Adrenal gland (tissue), 12 donors: ENCODE data around the gene LMAN1L. TPM values are rescaled to one million over a fixed set of nuclear protein-coding genes. Genes with fewer than 3 reads are reported as not detected.

Experiments used
- DNase-seq, 7 donors: peaks; one replicate each; pipeline ENCODE4 v3.0.0-alpha.2; 2019 to 2020
- H3K27ac ChIP-seq, 5 donors: fragments of 200-600 bp; sonication (generic) in 4 of 5; 1 replicate in 3 of 5; 2 replicates in 2 of 5; pipeline versions ENCODE4 v1.5.1 to v1.8.0; 2016 to 2020; ENCODE audit warnings: mild to moderate bottlenecking in 1 of 5
- H3K27me3 ChIP-seq: fragments of 200-600 bp; 2 replicates; pipeline ENCODE4 v1.8.0; 2021
- H3K36me3 ChIP-seq, 2 donors: fragments of 200-600 bp; replicated peaks in 1 of 2; 1 replicate in 1 of 2; 2 replicates in 1 of 2; pipeline versions ENCODE4 v1.5.1 to v1.8.0; 2018 to 2022
- H3K4me1 ChIP-seq, 2 donors: fragments of 200-600 bp; replicated peaks in 1 of 2; 1 replicate in 1 of 2; 2 replicates in 1 of 2; pipeline versions ENCODE4 v1.5.1 to v1.8.0; 2018 to 2021
- H3K4me3 ChIP-seq, 4 donors: fragments of 200-600 bp; sonication (generic) in 3 of 4; one replicate each; pipeline ENCODE4 v1.5.1; 2016 to 2018
- H3K9me3 ChIP-seq, 3 donors: fragments of 200-600 bp; sonication (generic) in 1 of 3; replicated peaks in 1 of 3; 1 replicate in 2 of 3; 2 replicates in 1 of 3; pipeline versions ENCODE4 v1.5.1 to v1.8.0; 2016 to 2021
- POLR2A ChIP-seq, 2 donors: fragments of 450-650 bp; IDR thresholded peaks; one replicate each; pipeline ENCODE4 v1.6.1; 2017; ENCODE audit warnings: antibody characterized with exemption in 2 of 2, mild to moderate bottlenecking in 2 of 2, moderate library complexity in 1 of 2
- WGBS, 4 donors: extraction: QIAGEN DNeasy Blood & Tissue Kit in 2 of 4; methylation state at CpG; one replicate each; pipeline versions ENCODE4 v1.1.5 to v1.1.7; 2013 to 2017; 5-methylcytosine and 5-hydroxymethylcytosine counted together
- intact Hi-C, 2 donors: fragments of 100-400 bp; cut with DNase I; formaldehyde crosslinking; loops; one replicate each; pipeline versions ENCODE4 v1.14.1 to v1.15.0; 2022 to 2023
- polyA plus RNA-seq, 3 donors: library from polyadenylated mRNA; stranded (reverse); fragments of 200-250 nt in 2 of 3; fragments of 350-450 nt in 1 of 3; fragmentation: Illumina TruSeq in 1 of 3; extraction: RNeasy Lipid Tissue Mini Kit (QIAGEN cat#74804) in 1 of 3; gene quantifications; one replicate each; pipeline ENCODE4 v1.2.3, GENCODE V29; 2013 to 2014
- total RNA-seq, 9 donors: library from RNA; depleted of rRNA in 4 of 9; stranded (reverse); fragments of >200 nt in 4 of 9; fragments of 120-200 nt in 1 of 9; fragmentation: NEBNext Ultra II Directional in 1 of 9; extraction: Animal tissue kit (Norgen Biotek cat#: 25700) in 1 of 9; gene quantifications; one replicate each; pipeline versions ENCODE4 v1.1.0 to v1.2.4, GENCODE V29; 2013 to 2023
- TF ChIP-seq, protein P1 (sequence below), 6 experiments: fragments of 450-650 bp in 4 of 6; fragments of 200-600 bp in 2 of 6; sonication (generic) in 1 of 6; IDR thresholded peaks; 1 replicate in 5 of 6; 2 replicates in 1 of 6; pipeline versions ENCODE4 v1.5.1 to v1.8.0; 2016 to 2021; ENCODE audit warnings: antibody characterized with exemption in 6 of 6, mild to moderate bottlenecking in 2 of 6, moderate library complexity in 1 of 6
- donor health status: healthy with polysubstance abuse.
- donor health status: Bipolar disorder and iron deficiency.
- donor health status: DM: yes; HTN: yes; CAD: no.
- donor health status: DM: no; HTN: no; CAD: no.
- donor health status: DM: no; HTN: no; CAD: no.
- donor health status: DM: yes; HTN: yes; CAD: no.

LMAN1L gene
- total and polyA plus RNA-seq, 12 donors = 0.28 to 12.5 (median 5.1) TPM; not detected in 1

DNA sequence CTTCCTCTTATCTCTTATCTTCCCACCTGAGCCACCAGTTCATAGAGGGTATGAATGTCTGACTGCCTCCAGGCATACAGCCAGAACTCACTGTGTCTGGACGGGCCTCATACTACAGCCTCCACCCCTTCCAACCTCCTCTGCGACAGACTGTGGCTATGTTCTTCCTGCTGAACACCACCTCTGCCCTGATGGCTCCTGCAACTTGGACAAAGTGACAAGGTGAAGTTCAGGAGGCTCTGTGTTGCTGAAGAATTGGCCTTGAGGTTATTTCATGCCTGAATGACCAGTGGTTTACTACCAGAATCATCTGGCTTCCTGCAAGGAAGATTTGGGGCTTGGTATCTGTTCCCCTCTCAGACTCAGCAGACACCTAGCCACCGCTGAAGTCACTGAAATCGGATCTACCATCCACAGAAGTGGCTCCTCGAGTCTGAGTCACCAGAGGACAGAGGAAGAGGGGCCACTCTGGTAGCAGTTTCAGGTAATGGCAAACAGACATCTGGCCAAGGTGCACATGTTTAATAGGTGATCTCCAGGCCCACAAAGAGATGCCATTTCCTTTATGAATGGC is 44.5 kb downstream of the LMAN1L start:
- Histone ChIP-seq H3K27ac (peak overlapping the region in 2 of 5 donors; percentile 0 to 34), H3K4me1 (peaks cover 10 to 26% of the 10 kb centered on the region in 2 donors), H3K36me3 (peaks cover 0 to 23% of the 10 kb centered on the region in 2 donors), H3K4me3 (no peak overlapping the region), H3K9me3 (no peaks in the 10 kb centered on the region), H3K27me3 (no peaks in the 10 kb centered on the region)
- 17 to 49% (median 37%) methylated on average over 2 to 5 of the region's 5 CpGs for WGBS, 4 donors
- intact Hi-C loops = no loop called here
- peak in 1 of 7 donors; percentile 24 for DNase-seq
- TF ChIP-seq, protein P1, sequence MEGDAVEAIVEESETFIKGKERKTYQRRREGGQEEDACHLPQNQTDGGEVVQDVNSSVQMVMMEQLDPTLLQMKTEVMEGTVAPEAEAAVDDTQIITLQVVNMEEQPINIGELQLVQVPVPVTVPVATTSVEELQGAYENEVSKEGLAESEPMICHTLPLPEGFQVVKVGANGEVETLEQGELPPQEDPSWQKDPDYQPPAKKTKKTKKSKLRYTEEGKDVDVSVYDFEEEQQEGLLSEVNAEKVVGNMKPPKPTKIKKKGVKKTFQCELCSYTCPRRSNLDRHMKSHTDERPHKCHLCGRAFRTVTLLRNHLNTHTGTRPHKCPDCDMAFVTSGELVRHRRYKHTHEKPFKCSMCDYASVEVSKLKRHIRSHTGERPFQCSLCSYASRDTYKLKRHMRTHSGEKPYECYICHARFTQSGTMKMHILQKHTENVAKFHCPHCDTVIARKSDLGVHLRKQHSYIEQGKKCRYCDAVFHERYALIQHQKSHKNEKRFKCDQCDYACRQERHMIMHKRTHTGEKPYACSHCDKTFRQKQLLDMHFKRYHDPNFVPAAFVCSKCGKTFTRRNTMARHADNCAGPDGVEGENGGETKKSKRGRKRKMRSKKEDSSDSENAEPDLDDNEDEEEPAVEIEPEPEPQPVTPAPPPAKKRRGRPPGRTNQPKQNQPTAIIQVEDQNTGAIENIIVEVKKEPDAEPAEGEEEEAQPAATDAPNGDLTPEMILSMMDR (IDR thresholded peaks at IDR 0.05) = no peak
- no peak for TF ChIP-seq POLR2A (IDR thresholded peaks at IDR 0.05)

DNA sequence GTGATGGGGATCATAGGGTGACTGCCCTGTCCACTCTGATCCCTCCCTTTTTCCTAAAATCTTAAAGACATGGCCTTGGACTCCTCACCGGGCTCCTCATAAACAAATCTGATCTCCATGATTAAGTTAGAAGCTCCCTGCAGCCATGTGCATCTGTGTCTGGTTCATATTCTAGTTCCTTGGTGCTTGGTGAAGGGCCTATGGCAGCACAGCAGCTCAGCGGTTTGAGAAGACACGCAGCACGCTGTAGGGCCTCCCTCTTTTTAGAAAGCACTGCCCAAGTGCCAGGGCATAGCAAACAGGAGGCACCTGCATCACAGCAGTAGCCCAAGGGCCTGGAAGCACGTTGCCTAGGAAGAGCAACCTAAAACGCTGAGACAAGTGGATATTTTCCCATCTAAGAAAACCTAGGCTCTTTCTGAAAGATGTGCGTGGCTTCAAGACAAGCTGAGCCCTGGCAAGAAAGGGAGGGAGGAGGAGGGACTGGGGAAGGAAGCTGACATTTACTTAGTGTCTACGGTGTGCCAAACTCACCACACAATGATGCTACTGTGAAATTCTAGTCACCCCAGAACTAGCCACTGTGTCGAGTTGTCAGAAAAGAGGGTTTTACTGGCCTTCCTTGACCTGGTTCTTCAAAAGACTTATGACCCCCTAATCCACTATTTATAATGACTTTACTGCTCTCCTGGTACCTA is 45.2 kb downstream of the LMAN1L start:
- H3K4me1 ChIP-seq = peaks cover 10 to 26% of the 10 kb centered on the region in 2 donors
- H3K27ac ChIP-seq = peak overlapping the region in 1 of 5 donors; percentile 7
- H3K27me3 ChIP-seq = no peaks in the 10 kb centered on the region
- intact Hi-C loops = no loop called here
- WGBS, 4 donors = 70 to 82% (median 75%) methylated on average over 9 of the region's 9 CpGs
- no peak overlapping the region for H3K4me3 ChIP-seq
- DNase-seq = no peak
- H3K36me3 ChIP-seq = peaks cover 0 to 17% of the 10 kb centered on the region in 2 donors
- TF ChIP-seq POLR2A (IDR thresholded peaks at IDR 0.05) = no peak
- TF ChIP-seq, protein P1 (IDR thresholded peaks at IDR 0.05) = no peak
- no peaks in the 10 kb centered on the region for H3K9me3 ChIP-seq

DNA sequence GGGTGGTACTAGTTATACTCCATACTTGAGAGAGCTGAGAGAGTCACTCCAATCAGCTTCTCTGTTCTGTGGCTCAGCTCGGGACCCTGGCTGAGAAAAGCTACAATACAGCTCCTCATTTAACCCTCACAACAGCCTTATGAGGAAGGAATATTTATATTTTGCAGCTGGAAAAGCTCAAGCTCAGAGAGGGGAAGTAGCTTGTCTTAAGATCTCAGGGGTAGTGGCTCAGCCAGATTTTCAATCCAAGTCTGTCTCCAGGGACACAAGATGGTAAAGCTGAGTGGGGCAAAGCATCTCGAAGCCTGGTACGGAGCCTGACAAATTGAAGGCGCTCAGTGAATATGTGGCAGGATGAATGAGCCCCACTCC is 45.7 kb downstream of the LMAN1L start:
- intact Hi-C loops = no loop called here
- H3K9me3 ChIP-seq = no peaks in the 10 kb centered on the region
- H3K27me3 ChIP-seq = no peaks in the 10 kb centered on the region
- TF ChIP-seq POLR2A (IDR thresholded peaks at IDR 0.05) = no peak
- TF ChIP-seq, protein P1 (IDR thresholded peaks at IDR 0.05) = no peak
- H3K27ac ChIP-seq = peak overlapping the region in 1 of 5 donors; percentile 7
- no peak for DNase-seq
- WGBS, 4 donors = 76 to 89% (median 79%) methylated on average over 4 of the region's 4 CpGs
- peaks cover 0 to 12% of the 10 kb centered on the region in 2 donors for H3K36me3 ChIP-seq
- H3K4me3 ChIP-seq = no peak overlapping the region
- H3K4me1 ChIP-seq = peaks cover 14 to 32% of the 10 kb centered on the region in 2 donors

DNA sequence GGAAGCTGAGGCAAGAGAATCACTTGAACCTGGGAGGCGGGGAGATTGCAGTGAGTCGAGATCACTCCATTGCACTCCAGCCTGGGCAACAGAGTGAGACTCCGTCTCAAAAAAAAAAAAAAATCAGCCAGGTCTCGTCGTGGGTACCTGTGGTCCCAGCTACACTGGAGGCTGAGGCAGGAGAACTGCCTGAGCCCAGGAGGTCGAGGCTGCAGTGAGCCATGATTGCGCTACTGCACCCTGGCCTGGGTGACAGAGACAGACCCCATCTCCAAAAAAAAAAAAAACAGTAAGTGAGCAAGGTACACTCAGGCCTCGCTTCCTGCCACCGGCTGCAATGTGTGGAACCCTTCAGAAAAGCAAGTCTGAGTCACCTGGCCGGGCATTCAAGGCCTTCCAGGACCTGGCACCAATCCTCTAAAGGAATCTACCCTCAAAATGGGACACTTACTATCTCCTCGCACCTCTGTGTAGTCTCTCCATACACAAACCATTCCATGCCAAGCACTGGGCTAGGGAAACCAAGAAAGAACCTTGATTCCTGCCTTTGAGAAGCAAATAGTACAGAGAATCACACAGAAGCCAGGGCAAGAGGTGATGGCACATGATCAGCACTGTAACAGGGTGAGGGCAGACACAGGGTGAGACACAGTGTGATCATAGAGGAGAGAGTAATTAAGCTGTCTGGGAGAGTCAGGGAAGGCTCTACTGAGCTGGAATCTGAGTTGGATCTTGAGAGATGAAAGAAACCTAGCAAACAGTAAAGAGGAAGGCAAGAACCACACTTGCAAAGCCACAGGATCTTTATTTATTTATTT is 50.8 kb downstream of the LMAN1L start:
- H3K27me3 ChIP-seq = no peaks in the 10 kb centered on the region
- no peak overlapping the region for H3K4me3 ChIP-seq
- peaks cover 0 to 3% of the 10 kb centered on the region in 2 donors for H3K36me3 ChIP-seq
- TF ChIP-seq, protein P1 (IDR thresholded peaks at IDR 0.05) = no peak
- peak in 1 of 2 donors; percentile 20 for TF ChIP-seq POLR2A (IDR thresholded peaks at IDR 0.05)
- H3K27ac ChIP-seq = peak overlapping the region in 4 of 5 donors; percentile 60 to 70 (median 68)
- intact Hi-C loops = no loop called here
- H3K4me1 ChIP-seq = peaks cover 21 to 44% of the 10 kb centered on the region in 2 donors
- peak; percentile 65 to 83 (median 76) for DNase-seq
- H3K9me3 ChIP-seq = no peaks in the 10 kb centered on the region
- 47 to 63% (median 57%) methylated on average over 11 of the region's 11 CpGs for WGBS, 4 donors
